EL (cell line): ENCODE measurements around the gene ARL4D.
"Not testable (repeated sequence)": the region's sequence is repeated elsewhere in the genome, so short reads cannot be mapped to it uniquely, and the experiment has no call there.

Experiments used
- DNase-seq: peaks from one replicate; pipeline ENCODE4 v3.0.0-alpha.2; 2016

The ARL4D gene

GRCh38 chr17:43399839-43400328, 1.1 kb downstream of the ARL4D start:
- no peak for DNase-seq

GRCh38 chr17:43400943-43401717, 2.3 kb downstream of the ARL4D start:
- DNase-seq = peak; percentile 93

GRCh38 chr17:43402078-43402477, 3.3 kb downstream of the ARL4D start:
- no peak for DNase-seq

- DNase-seq = no peak
Measured at GRCh38 chr17:43402567-43402966, 3.8 kb downstream of the ARL4D start.

- no peak for DNase-seq
Measured at GRCh38 chr17:43403846-43404245, 5.1 kb downstream of the ARL4D start.

- peak; percentile 55 for DNase-seq
Measured at GRCh38 chr17:43405861-43406260, 7.1 kb downstream of the ARL4D start.

GRCh38 chr17:43406676-43407645, 8.2 kb downstream of the ARL4D start:
- peak; percentile 69 for DNase-seq

GRCh38 chr17:43409131-43409530, 10.3 kb downstream of the ARL4D start:
- no peak for DNase-seq

- no peak for DNase-seq
Measured at GRCh38 chr17:43410557-43411368, 12.0 kb downstream of the ARL4D start.

GRCh38 chr17:43411369-43411677, 12.5 kb downstream of the ARL4D start:
- no peak for DNase-seq

GRCh38 chr17:43411749-43412148, 13.0 kb downstream of the ARL4D start:
- DNase-seq = no peak

- DNase-seq = no peak
Measured at GRCh38 chr17:43412166-43412565, 13.4 kb downstream of the ARL4D start.

- DNase-seq = peak; percentile 53
Measured at GRCh38 chr17:43416998-43417890, 18.5 kb downstream of the ARL4D start.

- peak; percentile 96 for DNase-seq
Measured at GRCh38 chr17:43418441-43419374, 19.9 kb downstream of the ARL4D start.

- DNase-seq = not testable (repeated sequence)
Measured at GRCh38 chr17:43419375-43419882, 20.6 kb downstream of the ARL4D start.

GRCh38 chr17:43423777-43424455, 25.1 kb downstream of the ARL4D start:
- no peak for DNase-seq

GRCh38 chr17:43427362-43428043, 28.7 kb downstream of the ARL4D start:
- DNase-seq = no peak

GRCh38 chr17:43428524-43428923, 29.7 kb downstream of the ARL4D start:
- no peak for DNase-seq
